IMR-90 (cell line): ENCODE results near the gene HMG20B. TPM values are rescaled to one million over a fixed set of nuclear protein-coding genes. Genes with fewer than 3 reads are reported as not detected.

Source experiments
- ATAC-seq: fragments of 200-7000 bp; cut with Tn5 transposase; 2 replicates; pipeline ENCODE4 v1.9.1; 2020; ENCODE audit warnings: low read depth, mild to moderate bottlenecking, moderate library complexity
- BruUV-seq: library from RNA; stranded (reverse); fragments of 400-500 nt; replicated peaks from 2 replicates; lab custom pipeline; 2021; lab: Mats Ljungman, UMichigan
- CTCF ChIA-PET: fragments of 300-600 bp; formaldehyde crosslinking; extraction: SDS; loops from one replicate; lab custom pipeline; 2021; ENCODE audit warnings: antibody characterized with exemption; lab: Yijun Ruan, JAX
- POLR2A ChIA-PET: fragments of 300-600 bp; sonication (Branson Sonifier 250); formaldehyde crosslinking; loops from one replicate; lab custom pipeline; 2022; ENCODE audit warnings: antibody characterized with exemption; ENCODE audit not compliant: unreplicated experiment; lab: Charles Lee
- DNase-seq: peaks from one replicate; pipeline ENCODE4 v3.0.0; 2013
- H2AFZ ChIP-seq: replicated peaks from 2 replicates; pipeline ENCODE3; 2013; ENCODE audit warnings: low read length, mild to moderate bottlenecking; ENCODE audit not compliant: poor library complexity
- H2AK5ac ChIP-seq: 2 replicates; pipeline ENCODE4 v1.6.1; 2013; ENCODE audit warnings: low read depth, low read length, inconsistent platforms
- H2AK9ac ChIP-seq: replicated peaks from 2 replicates; pipeline ENCODE3; 2013; ENCODE audit warnings: mild to moderate bottlenecking, low read depth, low read length, moderate library complexity; ENCODE audit not compliant: poor library complexity
- H2BK120ac ChIP-seq: 2 replicates; pipeline ENCODE4 v1.6.1; 2013; ENCODE audit warnings: low read depth, low read length, inconsistent platforms
- H2BK15ac ChIP-seq: 3 replicates; pipeline ENCODE4 v1.6.1; 2013; ENCODE audit warnings: low read depth, low read length, inconsistent platforms
- H2BK20ac ChIP-seq: 2 replicates; pipeline ENCODE4 v1.6.1; 2013; ENCODE audit warnings: low read depth, mild to moderate bottlenecking, inconsistent platforms, low read length, moderate library complexity
- H2BK5ac ChIP-seq: 2 replicates; pipeline ENCODE4 v1.6.1; 2013; ENCODE audit warnings: mild to moderate bottlenecking, low read depth, low read length, inconsistent platforms; ENCODE audit not compliant: poor library complexity, severe bottlenecking
- H3K14ac ChIP-seq: replicated peaks from 2 replicates; pipeline ENCODE4 v1.6.1; 2013; ENCODE audit warnings: low read depth, low read length, inconsistent platforms
- H3K18ac ChIP-seq: 2 replicates; pipeline ENCODE4 v1.6.1; 2013; ENCODE audit warnings: low read depth, low read length, control low read depth
- H3K23ac ChIP-seq: 2 replicates; pipeline ENCODE4 v1.6.1; 2013; ENCODE audit warnings: low read depth, low read length, inconsistent platforms
- H3K27ac ChIP-seq: 2 replicates; pipeline ENCODE4 v1.5.1; 2013; ENCODE audit warnings: mild to moderate bottlenecking, control low read depth, low read length; ENCODE audit not compliant: insufficient read depth
- H3K27me3 ChIP-seq: 2 replicates; pipeline ENCODE4 v1.6.1; 2013; ENCODE audit warnings: low read length; ENCODE audit not compliant: control insufficient read depth, insufficient read depth
- H3K36me3 ChIP-seq: 2 replicates; pipeline ENCODE4 v1.6.1; 2013; ENCODE audit warnings: low read length, mixed read lengths; ENCODE audit not compliant: control insufficient read depth, insufficient read depth
- H3K4ac ChIP-seq: 2 replicates; pipeline ENCODE4 v1.6.1; 2013; ENCODE audit warnings: low read depth, low read length, inconsistent platforms
- H3K4me1 ChIP-seq: 2 replicates; pipeline ENCODE4 v1.6.1; 2013; ENCODE audit warnings: low read length, mixed read lengths; ENCODE audit not compliant: control insufficient read depth, insufficient read depth
- H3K4me2 ChIP-seq: 2 replicates; pipeline ENCODE4 v1.6.1; 2013; ENCODE audit warnings: low read depth, mild to moderate bottlenecking, control low read depth, low read length, moderate library complexity
- H3K4me3 ChIP-seq: 2 replicates; pipeline ENCODE4 v1.5.1; 2013; ENCODE audit warnings: low read depth, mild to moderate bottlenecking, control low read depth, low read length, moderate library complexity; ENCODE audit not compliant: insufficient read depth
- H3K56ac ChIP-seq: 2 replicates; pipeline ENCODE4 v1.6.1; 2013; ENCODE audit warnings: low read length, inconsistent platforms; ENCODE audit not compliant: insufficient read depth; ENCODE audit errors: extremely low read depth
- H3K79me1 ChIP-seq, 2 experiments: 2 replicates each; pipeline ENCODE4 v1.6.1; 2013; ENCODE audit warnings: low read length in 2 of 2, inconsistent platforms in 1 of 2, low read depth in 1 of 2
- H3K9ac ChIP-seq: 2 replicates; pipeline ENCODE4 v1.6.1; 2013; ENCODE audit warnings: low read depth, low read length, control low read depth
- H3K9me1 ChIP-seq: 2 replicates; pipeline ENCODE4 v1.6.1; 2013; ENCODE audit warnings: low read length, inconsistent platforms; ENCODE audit not compliant: insufficient read depth
- H3K9me3 ChIP-seq: 2 replicates; pipeline ENCODE4 v1.6.1; 2013; ENCODE audit warnings: low read length; ENCODE audit not compliant: control insufficient read depth, insufficient read depth
- H4K20me1 ChIP-seq: 2 replicates; pipeline ENCODE4 v1.6.1; 2013; ENCODE audit warnings: low read length, inconsistent platforms; ENCODE audit not compliant: insufficient read depth
- H4K5ac ChIP-seq: 2 replicates; pipeline ENCODE4 v1.6.1; 2013; ENCODE audit warnings: mild to moderate bottlenecking, low read depth, low read length, control low read depth
- H4K8ac ChIP-seq, 2 experiments: 2 replicates each; pipeline ENCODE4 v1.6.1; 2013; ENCODE audit warnings: low read depth in 2 of 2, low read length in 2 of 2, control low read depth in 1 of 2, inconsistent platforms in 1 of 2
- H4K91ac ChIP-seq: 2 replicates; pipeline ENCODE4 v1.6.1; 2013; ENCODE audit warnings: low read depth, low read length, inconsistent platforms; ENCODE audit not compliant: insufficient read depth
- BHLHE40 ChIP-seq: fragments of 150-350 bp; IDR thresholded peaks from 2 replicates; pipeline ENCODE4 v1.6.1; 2016; ENCODE audit warnings: mild to moderate bottlenecking, low read depth, low read length
- CEBPB ChIP-seq: IDR thresholded peaks from 2 replicates; pipeline ENCODE4 v1.6.1; 2012; ENCODE audit warnings: low read depth, low read length, improper control_type of control experiment
- CHD1 ChIP-seq: IDR thresholded peaks from 2 replicates; pipeline ENCODE4 v1.6.1; 2012; ENCODE audit warnings: low read depth, low read length, improper control_type of control experiment
- MAFK ChIP-seq: IDR thresholded peaks from 2 replicates; pipeline ENCODE4 v1.6.1; 2012; ENCODE audit warnings: low read depth, low read length, improper control_type of control experiment
- MAZ ChIP-seq: IDR thresholded peaks from 2 replicates; pipeline ENCODE4 v1.6.1; 2012; ENCODE audit warnings: low read depth, mild to moderate bottlenecking, low read length, improper control_type of control experiment, moderate library complexity, borderline replicate concordance
- MXI1 ChIP-seq: IDR thresholded peaks from 2 replicates; pipeline ENCODE4 v1.6.1; 2012; ENCODE audit warnings: low read depth, mild to moderate bottlenecking, low read length, moderate library complexity, borderline replicate concordance
- POLR2A ChIP-seq: IDR thresholded peaks from 2 replicates; pipeline ENCODE4 v1.6.1; 2012; ENCODE audit warnings: mild to moderate bottlenecking, low read depth, low read length
- RAD21 ChIP-seq: IDR thresholded peaks from 2 replicates; pipeline ENCODE4 v1.6.1; 2012; ENCODE audit warnings: low read length, improper control_type of control experiment
- RCOR1 ChIP-seq: IDR thresholded peaks from 2 replicates; pipeline ENCODE4 v1.6.1; 2012; ENCODE audit warnings: mild to moderate bottlenecking, low read length, improper control_type of control experiment; ENCODE audit not compliant: insufficient replicate concordance
- RFX5 ChIP-seq: IDR thresholded peaks from 2 replicates; pipeline ENCODE4 v1.8.0; 2012; ENCODE audit warnings: low read depth, mild to moderate bottlenecking, low read length, moderate library complexity
- WGBS, 2 experiments: methylation state at CpG; one replicate each; pipeline versions ENCODE4 v1.1.5 to v1.1.7; 2013; ENCODE audit warnings: missing lambda C conversion rate in 2 of 2; ENCODE audit not compliant: insufficient read length in 1 of 2; ENCODE audit errors: extremely low coverage in 2 of 2; 5-methylcytosine and 5-hydroxymethylcytosine counted together
- dilution Hi-C: fragments of 300-500 bp; cut with HindIII; formaldehyde crosslinking; loops from one replicate; pipeline ENCODE4 v1.14.3; 2018; ENCODE audit warnings: low sequenced_read_pairs; ENCODE audit not compliant: unreplicated experiment
- in situ Hi-C: fragments of 300-500 bp; cut with MboI; formaldehyde crosslinking; loops from 3 replicates; pipeline ENCODE4 v1.14.3; 2019; ENCODE audit warnings: low sequenced_read_pairs, inconsistent platforms, mixed read lengths
- intact Hi-C: fragments of 100-400 bp; cut with micrococcal nuclease; formaldehyde crosslinking; loops from 2 replicates; pipeline ENCODE4 v1.10.0; 2022
- polyA plus RNA-seq, 3 experiments: library from polyadenylated mRNA; depleted of rRNA; stranded (reverse); fragments of >200 nt; gene quantifications; 2 replicates each; pipeline ENCODE4 v1.2.3, GENCODE V29; 2012; ENCODE audit warnings: low replicate concordance in 1 of 3
- total RNA-seq: library from RNA; depleted of rRNA; stranded (reverse); fragments of >200 nt; gene quantifications from 2 replicates; pipeline ENCODE4 v1.2.3, GENCODE V29; 2012
- TF ChIP-seq, protein P1 (sequence below): conservative IDR thresholded peaks from 2 replicates; pipeline ENCODE4 v1.5.1; 2012; ENCODE audit warnings: mild to moderate bottlenecking, low read depth, low read length, improper control_type of control experiment
- TF ChIP-seq, protein P2 (sequence below): fragments of 150-350 bp; IDR thresholded peaks from 2 replicates; pipeline ENCODE4 v1.6.1; 2016; ENCODE audit warnings: low read depth, mild to moderate bottlenecking, low read length, moderate library complexity, borderline replicate concordance
- TF ChIP-seq, protein P3 (sequence below): fragments of 150-350 bp; IDR thresholded peaks from 2 replicates; pipeline ENCODE4 v1.6.1; 2017; ENCODE audit warnings: mild to moderate bottlenecking, antibody characterized with exemption, low read length, low read depth

Gene HMG20B
- total and polyA plus RNA-seq, 2 of the 4 experiments (the other 2 are of a cell fraction), result 57.5 to 63.8 TPM

DNA sequence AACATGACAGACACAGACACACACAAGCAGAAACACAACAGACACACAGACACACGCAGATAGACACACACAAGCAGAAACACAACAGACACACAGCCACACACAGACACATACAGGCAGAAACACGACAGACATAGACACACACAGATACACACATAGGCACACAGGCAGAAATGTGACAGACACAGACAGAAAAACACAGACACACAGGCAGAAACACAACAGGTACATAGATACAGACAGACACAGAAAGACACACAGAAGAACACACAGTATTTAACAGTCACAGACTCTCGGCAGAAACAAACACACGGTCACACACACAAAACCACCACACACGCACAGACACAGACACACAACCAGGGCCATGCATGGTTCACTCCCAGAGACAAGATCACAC, 33.0 kb downstream of the HMG20B start:
- Histone ChIP-seq H4K5ac (no peak overlapping the region), H3K14ac (peak overlapping the region; percentile 74), H2AK5ac (peak overlapping the region; percentile 42; the same call in 1 of the 2 replicates), H3K4ac (0 out of 2 replicates have a peak overlapping the region, but pooled peaks have one; percentile 27), H2BK15ac (peak overlapping the region; percentile 7; the same call in 1 of the 3 replicates), H3K9ac (peak overlapping the region; percentile 8; the same call in 1 of the 2 replicates), H3K27ac (no peak overlapping the region), H3K27me3 (no peaks in the 10 kb centered on the region), H3K56ac (no peak overlapping the region), H3K18ac (no peak overlapping the region), H4K8ac (peak overlapping the region in 1 of 2 experiments; percentile 19; a peak in 1 of 4 replicates), H3K23ac (peak overlapping the region; percentile 11; the same call in 1 of the 2 replicates), H4K20me1 (no peaks in the 10 kb centered on the region), H3K9me1 (0 out of 2 replicates have a peak, but pooled peaks cover 6% of the 10 kb centered on the region), H3K79me1 (peaks cover 7 to 17% of the 10 kb centered on the region in 2 experiments), H2BK120ac (no peak overlapping the region), H3K9me3 (no peaks in the 10 kb centered on the region), H2BK20ac (no peak overlapping the region), H3K4me3 (peak overlapping the region; percentile 56), H3K4me1 (peaks cover 11% of the 10 kb centered on the region), H2AFZ (peak overlapping the region; percentile 98), H3K36me3 (peaks cover 5% of the 10 kb centered on the region; the same call in 1 of the 2 replicates), H2BK5ac (no peak overlapping the region), H2AK9ac (peak overlapping the region; percentile 93), H3K4me2 (peak overlapping the region; percentile 52), H4K91ac (no peak overlapping the region)
- dilution Hi-C loops (no loop called here), intact Hi-C loops (no loop called here), in situ Hi-C loops (loop anchor here (25.0 kb wide), 1 partner anchor 293 kb away; no protein-coding TSS in a partner anchor)
- BruUV-seq, result no TSS peak
- no peak for ATAC-seq
- POLR2A ChIA-PET, result no interaction called here
- 88% methylated on average over 4 of the region's 5 CpGs; no CpG with 5 or more reads in 1 of the 2 experiments for WGBS, 2 experiments
- no peak for TF ChIP-seq BHLHE40
- TF ChIP-seq MAFK, result no peak
- TF ChIP-seq RCOR1, result no peak
- TF ChIP-seq CHD1, result no peak
- TF ChIP-seq MXI1, result no peak
- no peak for TF ChIP-seq RAD21
- TF ChIP-seq POLR2A, result no peak
- no peak for TF ChIP-seq CEBPB
- TF ChIP-seq, protein P1, sequence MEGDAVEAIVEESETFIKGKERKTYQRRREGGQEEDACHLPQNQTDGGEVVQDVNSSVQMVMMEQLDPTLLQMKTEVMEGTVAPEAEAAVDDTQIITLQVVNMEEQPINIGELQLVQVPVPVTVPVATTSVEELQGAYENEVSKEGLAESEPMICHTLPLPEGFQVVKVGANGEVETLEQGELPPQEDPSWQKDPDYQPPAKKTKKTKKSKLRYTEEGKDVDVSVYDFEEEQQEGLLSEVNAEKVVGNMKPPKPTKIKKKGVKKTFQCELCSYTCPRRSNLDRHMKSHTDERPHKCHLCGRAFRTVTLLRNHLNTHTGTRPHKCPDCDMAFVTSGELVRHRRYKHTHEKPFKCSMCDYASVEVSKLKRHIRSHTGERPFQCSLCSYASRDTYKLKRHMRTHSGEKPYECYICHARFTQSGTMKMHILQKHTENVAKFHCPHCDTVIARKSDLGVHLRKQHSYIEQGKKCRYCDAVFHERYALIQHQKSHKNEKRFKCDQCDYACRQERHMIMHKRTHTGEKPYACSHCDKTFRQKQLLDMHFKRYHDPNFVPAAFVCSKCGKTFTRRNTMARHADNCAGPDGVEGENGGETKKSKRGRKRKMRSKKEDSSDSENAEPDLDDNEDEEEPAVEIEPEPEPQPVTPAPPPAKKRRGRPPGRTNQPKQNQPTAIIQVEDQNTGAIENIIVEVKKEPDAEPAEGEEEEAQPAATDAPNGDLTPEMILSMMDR, result no peak
- no peak for TF ChIP-seq MAZ
- no peak for TF ChIP-seq RFX5
- TF ChIP-seq, protein P2, sequence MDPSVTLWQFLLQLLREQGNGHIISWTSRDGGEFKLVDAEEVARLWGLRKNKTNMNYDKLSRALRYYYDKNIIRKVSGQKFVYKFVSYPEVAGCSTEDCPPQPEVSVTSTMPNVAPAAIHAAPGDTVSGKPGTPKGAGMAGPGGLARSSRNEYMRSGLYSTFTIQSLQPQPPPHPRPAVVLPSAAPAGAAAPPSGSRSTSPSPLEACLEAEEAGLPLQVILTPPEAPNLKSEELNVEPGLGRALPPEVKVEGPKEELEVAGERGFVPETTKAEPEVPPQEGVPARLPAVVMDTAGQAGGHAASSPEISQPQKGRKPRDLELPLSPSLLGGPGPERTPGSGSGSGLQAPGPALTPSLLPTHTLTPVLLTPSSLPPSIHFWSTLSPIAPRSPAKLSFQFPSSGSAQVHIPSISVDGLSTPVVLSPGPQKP, result no peak
- TF ChIP-seq, protein P3, sequence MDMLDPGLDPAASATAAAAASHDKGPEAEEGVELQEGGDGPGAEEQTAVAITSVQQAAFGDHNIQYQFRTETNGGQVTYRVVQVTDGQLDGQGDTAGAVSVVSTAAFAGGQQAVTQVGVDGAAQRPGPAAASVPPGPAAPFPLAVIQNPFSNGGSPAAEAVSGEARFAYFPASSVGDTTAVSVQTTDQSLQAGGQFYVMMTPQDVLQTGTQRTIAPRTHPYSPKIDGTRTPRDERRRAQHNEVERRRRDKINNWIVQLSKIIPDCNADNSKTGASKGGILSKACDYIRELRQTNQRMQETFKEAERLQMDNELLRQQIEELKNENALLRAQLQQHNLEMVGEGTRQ, result no peak
- DNase-seq, result no peak
- CTCF ChIA-PET, result no interaction called here
